OCI-LY7 (cell line): ENCODE results near the gene PCYOX1L.

ENCODE experiments used
- EZH2phosphoT487 ChIP-seq: fragments of 200-600 bp; sonication (generic); IDR thresholded peaks from 2 replicates; pipeline ENCODE4 v1.6.1; 2018; ENCODE audit warnings: low read depth, borderline replicate concordance, mild to moderate bottlenecking, mixed run types, antibody characterized with exemption, low read length, moderate library complexity, mixed read lengths
- TF ChIP-seq, protein P1 (sequence below): fragments of 200-600 bp; sonication (generic); conservative IDR thresholded peaks from 2 replicates; pipeline ENCODE4 v1.5.1; 2014; ENCODE audit warnings: mild to moderate bottlenecking, antibody characterized with exemption, low read length, moderate library complexity, mixed read lengths

DNA sequence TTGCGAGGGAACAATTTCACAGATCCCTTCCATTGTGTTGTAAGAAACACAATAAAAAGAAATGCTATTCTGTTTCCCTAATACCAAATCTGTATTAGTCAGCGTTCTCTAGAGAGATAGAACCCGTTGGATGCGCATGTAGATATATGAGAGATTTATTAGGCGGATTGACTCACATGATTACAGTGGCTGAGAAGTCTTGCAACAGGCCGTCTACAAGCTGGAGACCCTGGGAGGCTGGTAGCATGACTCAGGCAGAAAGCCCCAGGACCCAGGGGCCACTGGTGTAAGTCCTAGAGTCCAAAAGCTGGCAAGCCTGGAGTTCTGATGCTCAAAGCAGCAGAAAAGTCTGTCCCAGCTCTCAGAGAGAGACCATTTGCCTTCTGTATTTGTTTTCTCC, 39.7 kb downstream of the PCYOX1L start:
- TF ChIP-seq, protein P1, sequence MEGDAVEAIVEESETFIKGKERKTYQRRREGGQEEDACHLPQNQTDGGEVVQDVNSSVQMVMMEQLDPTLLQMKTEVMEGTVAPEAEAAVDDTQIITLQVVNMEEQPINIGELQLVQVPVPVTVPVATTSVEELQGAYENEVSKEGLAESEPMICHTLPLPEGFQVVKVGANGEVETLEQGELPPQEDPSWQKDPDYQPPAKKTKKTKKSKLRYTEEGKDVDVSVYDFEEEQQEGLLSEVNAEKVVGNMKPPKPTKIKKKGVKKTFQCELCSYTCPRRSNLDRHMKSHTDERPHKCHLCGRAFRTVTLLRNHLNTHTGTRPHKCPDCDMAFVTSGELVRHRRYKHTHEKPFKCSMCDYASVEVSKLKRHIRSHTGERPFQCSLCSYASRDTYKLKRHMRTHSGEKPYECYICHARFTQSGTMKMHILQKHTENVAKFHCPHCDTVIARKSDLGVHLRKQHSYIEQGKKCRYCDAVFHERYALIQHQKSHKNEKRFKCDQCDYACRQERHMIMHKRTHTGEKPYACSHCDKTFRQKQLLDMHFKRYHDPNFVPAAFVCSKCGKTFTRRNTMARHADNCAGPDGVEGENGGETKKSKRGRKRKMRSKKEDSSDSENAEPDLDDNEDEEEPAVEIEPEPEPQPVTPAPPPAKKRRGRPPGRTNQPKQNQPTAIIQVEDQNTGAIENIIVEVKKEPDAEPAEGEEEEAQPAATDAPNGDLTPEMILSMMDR = no peak
- TF ChIP-seq EZH2phosphoT487 = no peak
